ENCODE measurements around the gene MAP7.

GRCh38 chr6:136587527-136587926 is 37.3 kb upstream of the MAP7 start:
- TF ChIP-seq, protein P1, sequence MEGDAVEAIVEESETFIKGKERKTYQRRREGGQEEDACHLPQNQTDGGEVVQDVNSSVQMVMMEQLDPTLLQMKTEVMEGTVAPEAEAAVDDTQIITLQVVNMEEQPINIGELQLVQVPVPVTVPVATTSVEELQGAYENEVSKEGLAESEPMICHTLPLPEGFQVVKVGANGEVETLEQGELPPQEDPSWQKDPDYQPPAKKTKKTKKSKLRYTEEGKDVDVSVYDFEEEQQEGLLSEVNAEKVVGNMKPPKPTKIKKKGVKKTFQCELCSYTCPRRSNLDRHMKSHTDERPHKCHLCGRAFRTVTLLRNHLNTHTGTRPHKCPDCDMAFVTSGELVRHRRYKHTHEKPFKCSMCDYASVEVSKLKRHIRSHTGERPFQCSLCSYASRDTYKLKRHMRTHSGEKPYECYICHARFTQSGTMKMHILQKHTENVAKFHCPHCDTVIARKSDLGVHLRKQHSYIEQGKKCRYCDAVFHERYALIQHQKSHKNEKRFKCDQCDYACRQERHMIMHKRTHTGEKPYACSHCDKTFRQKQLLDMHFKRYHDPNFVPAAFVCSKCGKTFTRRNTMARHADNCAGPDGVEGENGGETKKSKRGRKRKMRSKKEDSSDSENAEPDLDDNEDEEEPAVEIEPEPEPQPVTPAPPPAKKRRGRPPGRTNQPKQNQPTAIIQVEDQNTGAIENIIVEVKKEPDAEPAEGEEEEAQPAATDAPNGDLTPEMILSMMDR (IDR thresholded peaks at IDR 0.05; ENCODE audit: low read length), result no peak
- TF ChIP-seq EZH2 (optimal IDR thresholded peaks at IDR 0.05; ENCODE audit: low read depth, low read length) (no peak), EZH2phosphoT487 (IDR thresholded peaks at IDR 0.05; ENCODE audit: low read length) (no peak)

Measured in MM.1S (cell line).